ENCODE measurements around the gene ZFP36L1. TPM values are rescaled to one million over a fixed set of nuclear protein-coding genes. Genes with fewer than 3 reads are reported as not detected.

Gene ZFP36L1
- total and polyA plus RNA-seq, 2 of the 13 experiments (the other 11 are each of a cell fraction or from before 2014, with no cell fraction given), result 7.4 to 10.2 TPM

DNA sequence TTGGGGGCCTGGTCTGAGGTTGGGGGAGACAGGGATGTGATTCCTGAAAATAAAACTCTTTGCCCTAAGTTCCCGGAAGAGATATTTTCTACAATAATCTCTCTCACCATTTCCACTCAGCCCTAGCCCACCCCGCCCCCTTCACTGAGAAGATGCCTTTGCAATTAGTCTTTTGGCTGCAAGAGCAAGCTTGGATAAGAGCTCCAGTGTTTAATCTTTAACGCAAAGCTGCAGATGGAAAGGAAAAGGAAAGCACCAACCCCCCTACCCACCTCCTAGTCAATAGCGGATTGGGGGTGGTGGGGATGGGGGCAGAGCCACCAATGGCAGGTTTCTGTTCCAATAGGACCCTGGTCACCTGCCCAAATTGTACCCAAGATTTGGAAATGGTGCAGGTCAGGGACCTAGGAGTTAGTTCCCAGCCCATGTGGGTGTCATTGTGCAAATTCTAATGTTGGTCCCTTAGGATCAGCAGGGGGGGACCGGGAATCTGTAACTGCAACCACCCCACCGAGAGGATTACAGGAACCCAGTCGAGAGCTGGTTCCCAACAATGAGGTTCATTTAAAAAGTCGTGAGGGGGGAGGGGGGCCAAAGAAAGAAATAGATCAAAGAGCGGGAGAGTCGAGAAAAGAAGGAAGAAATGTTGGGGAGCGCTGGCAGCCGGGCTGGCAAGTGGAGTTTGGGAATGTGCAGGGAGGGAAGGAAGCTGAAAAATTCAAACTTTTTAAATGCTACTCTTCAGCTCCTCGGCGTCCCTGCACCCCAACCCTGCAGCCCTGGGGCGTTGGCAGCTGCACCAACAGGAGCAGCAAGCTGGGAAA is 1.6 kb downstream of the ZFP36L1 start (continued):
- TF ChIP-seq LCORL (IDR thresholded peaks at IDR 0.05) (no peak), LCORL (CRISPR knock-in tag; IDR thresholded peaks at IDR 0.05) (0 out of 2 replicates have a peak, but pooled peaks have one; percentile 26), TGIF2 (CRISPR knock-in tag; IDR thresholded peaks at IDR 0.05) (0 out of 2 replicates have a peak, but pooled peaks have one; percentile 24), ZNF550 (CRISPR knock-in tag; IDR thresholded peaks at IDR 0.05; ENCODE audit: borderline replicate concordance) (no peak), PRPF4 (IDR thresholded peaks at IDR 0.05; ENCODE audit: low read depth, low read length, poor library complexity, severe bottlenecking) (peak; percentile 2), PREB (CRISPR knock-in tag; IDR thresholded peaks at IDR 0.05) (no peak), CBX2 (IDR thresholded peaks at IDR 0.05; ENCODE audit: low read depth, low read length) (no peak), CBX2 (CRISPR knock-in tag; IDR thresholded peaks at IDR 0.05; ENCODE audit: low read depth) (no peak), SALL1 (CRISPR knock-in tag; IDR thresholded peaks at IDR 0.05) (0 out of 2 replicates have a peak, but pooled peaks have one; percentile 17), ZNF746 (CRISPR knock-in tag; IDR thresholded peaks at IDR 0.05) (0 out of 2 replicates have a peak, but pooled peaks have one; percentile 36), HNRNPH1 (optimal IDR thresholded peaks at IDR 0.05; ENCODE audit: low read depth, low read length) (no peak), FOXA3 (CRISPR knock-in tag; IDR thresholded peaks at IDR 0.05) (0 out of 2 replicates have a peak, but pooled peaks have one; percentile 7), ZNF263 (CRISPR knock-in tag; IDR thresholded peaks at IDR 0.05) (no peak), MTA1 (CRISPR knock-in tag; IDR thresholded peaks at IDR 0.05; ENCODE audit: borderline replicate concordance) (no peak), PATZ1 (CRISPR knock-in tag; IDR thresholded peaks at IDR 0.05) (peak; percentile 53; the same call in 1 of the 2 replicates), ZNF331 (CRISPR knock-in tag; IDR thresholded peaks at IDR 0.05) (0 out of 2 replicates have a peak, but pooled peaks have one; percentile 6), ZNF724P (CRISPR knock-in tag; IDR thresholded peaks at IDR 0.05; ENCODE audit: borderline replicate concordance) (no peak), DR1 (CRISPR knock-in tag; IDR thresholded peaks at IDR 0.05) (0 out of 2 replicates have a peak, but pooled peaks have one; percentile 38), ZNF264 (CRISPR knock-in tag; IDR thresholded peaks at IDR 0.05) (no peak), ZNF605 (CRISPR knock-in tag; IDR thresholded peaks at IDR 0.05) (peak; percentile 70; the same call in 1 of the 2 replicates), ZNF607 (CRISPR knock-in tag; IDR thresholded peaks at IDR 0.05; ENCODE audit: borderline replicate concordance) (0 out of 2 replicates have a peak, but pooled peaks have one; percentile 45)
- TF ChIP-seq, protein P1, sequence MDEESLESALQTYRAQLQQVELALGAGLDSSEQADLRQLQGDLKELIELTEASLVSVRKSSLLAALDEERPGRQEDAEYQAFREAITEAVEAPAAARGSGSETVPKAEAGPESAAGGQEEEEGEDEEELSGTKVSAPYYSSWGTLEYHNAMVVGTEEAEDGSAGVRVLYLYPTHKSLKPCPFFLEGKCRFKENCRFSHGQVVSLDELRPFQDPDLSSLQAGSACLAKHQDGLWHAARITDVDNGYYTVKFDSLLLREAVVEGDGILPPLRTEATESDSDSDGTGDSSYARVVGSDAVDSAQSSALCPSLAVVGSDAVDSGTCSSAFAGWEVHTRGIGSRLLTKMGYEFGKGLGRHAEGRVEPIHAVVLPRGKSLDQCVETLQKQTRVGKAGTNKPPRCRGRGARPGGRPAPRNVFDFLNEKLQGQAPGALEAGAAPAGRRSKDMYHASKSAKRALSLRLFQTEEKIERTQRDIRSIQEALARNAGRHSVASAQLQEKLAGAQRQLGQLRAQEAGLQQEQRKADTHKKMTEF (CRISPR knock-in tag; IDR thresholded peaks at IDR 0.05), result no peak
- TF ChIP-seq, protein P2, sequence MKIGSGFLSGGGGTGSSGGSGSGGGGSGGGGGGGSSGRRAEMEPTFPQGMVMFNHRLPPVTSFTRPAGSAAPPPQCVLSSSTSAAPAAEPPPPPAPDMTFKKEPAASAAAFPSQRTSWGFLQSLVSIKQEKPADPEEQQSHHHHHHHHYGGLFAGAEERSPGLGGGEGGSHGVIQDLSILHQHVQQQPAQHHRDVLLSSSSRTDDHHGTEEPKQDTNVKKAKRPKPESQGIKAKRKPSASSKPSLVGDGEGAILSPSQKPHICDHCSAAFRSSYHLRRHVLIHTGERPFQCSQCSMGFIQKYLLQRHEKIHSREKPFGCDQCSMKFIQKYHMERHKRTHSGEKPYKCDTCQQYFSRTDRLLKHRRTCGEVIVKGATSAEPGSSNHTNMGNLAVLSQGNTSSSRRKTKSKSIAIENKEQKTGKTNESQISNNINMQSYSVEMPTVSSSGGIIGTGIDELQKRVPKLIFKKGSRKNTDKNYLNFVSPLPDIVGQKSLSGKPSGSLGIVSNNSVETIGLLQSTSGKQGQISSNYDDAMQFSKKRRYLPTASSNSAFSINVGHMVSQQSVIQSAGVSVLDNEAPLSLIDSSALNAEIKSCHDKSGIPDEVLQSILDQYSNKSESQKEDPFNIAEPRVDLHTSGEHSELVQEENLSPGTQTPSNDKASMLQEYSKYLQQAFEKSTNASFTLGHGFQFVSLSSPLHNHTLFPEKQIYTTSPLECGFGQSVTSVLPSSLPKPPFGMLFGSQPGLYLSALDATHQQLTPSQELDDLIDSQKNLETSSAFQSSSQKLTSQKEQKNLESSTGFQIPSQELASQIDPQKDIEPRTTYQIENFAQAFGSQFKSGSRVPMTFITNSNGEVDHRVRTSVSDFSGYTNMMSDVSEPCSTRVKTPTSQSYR (CRISPR knock-in tag; IDR thresholded peaks at IDR 0.05; ENCODE audit: borderline replicate concordance), result 0 out of 2 replicates have a peak, but pooled peaks have one; percentile 27

All from HepG2 (cell line).